Progenitor cell of endocrine pancreas (in vitro differentiated cells): ENCODE results near the gene RPH3AL. TPM values are rescaled to one million over a fixed set of nuclear protein-coding genes. Genes with fewer than 3 reads are reported as not detected.
"Not testable (repeated sequence)": the region's sequence is repeated elsewhere in the genome, so short reads cannot be mapped to it uniquely, and the experiment has no call there.

Experiments used
- DNase-seq: peaks from one replicate; pipeline ENCODE4 v3.0.0; 2021; ENCODE audit warnings: low spot score; ENCODE audit not compliant: unreplicated experiment
- H3K27ac Mint-ChIP-seq: 2 replicates; pipeline ENCODE4 v1.8.0; 2021; ENCODE audit warnings: mild to moderate bottlenecking, moderate library complexity, mixed read lengths
- H3K27me3 Mint-ChIP-seq: 2 replicates; pipeline ENCODE4 v1.8.0; 2021; ENCODE audit warnings: mixed read lengths
- H3K36me3 Mint-ChIP-seq: 2 replicates; pipeline ENCODE4 v1.8.0; 2022; ENCODE audit warnings: mixed read lengths; ENCODE audit not compliant: insufficient read depth
- H3K4me1 Mint-ChIP-seq: 2 replicates; pipeline ENCODE4 v1.8.0; 2021; ENCODE audit warnings: low read depth, mixed read lengths
- H3K4me3 Mint-ChIP-seq: 2 replicates; pipeline ENCODE4 v1.8.0; 2021; ENCODE audit warnings: low read depth, mild to moderate bottlenecking, moderate library complexity, mixed read lengths
- H3K9me3 Mint-ChIP-seq: 2 replicates; pipeline ENCODE4 v1.8.0; 2021; ENCODE audit warnings: low read depth, mixed read lengths
- CTCF ChIP-seq: fragments of 200-600 bp; sonication (generic); IDR thresholded peaks from one replicate; pipeline ENCODE4 v1.5.0; 2021; ENCODE audit warnings: antibody characterized with exemption, mild to moderate bottlenecking; ENCODE audit not compliant: unreplicated experiment
- total RNA-seq: library from RNA; stranded (reverse); gene quantifications from 2 replicates; pipeline ENCODE4 v1.2.1, GENCODE V29; 2021

Gene RPH3AL
- total RNA-seq, 1 donor from 2014 or later, result 47.6 TPM

GRCh38 chr17:366657-367615, 14.3 kb upstream of the RPH3AL start:
- H3K4me3 Mint-ChIP-seq, H3K27me3 Mint-ChIP-seq, H3K4me1 Mint-ChIP-seq, H3K27ac Mint-ChIP-seq, DNase-seq: not testable (repeated sequence)
- Mint-ChIP-seq H3K36me3 (peaks cover 24% of the 10 kb centered on the region), H3K9me3 (peaks cover 12% of the 10 kb centered on the region)

- TF ChIP-seq CTCF, result no peak
- H3K36me3 Mint-ChIP-seq, result peaks cover 22% of the 10 kb centered on the region
- no peaks in the 10 kb centered on the region for H3K27me3 Mint-ChIP-seq
- DNase-seq, result no peak
- H3K4me3 Mint-ChIP-seq, result no peak overlapping the region
- H3K4me1 Mint-ChIP-seq, result no peaks in the 10 kb centered on the region
- H3K9me3 Mint-ChIP-seq, result peaks cover 12% of the 10 kb centered on the region
- no peak overlapping the region for H3K27ac Mint-ChIP-seq
These were observed 12.2 kb upstream of the RPH3AL start for GRCh38 chr17:364766-365165.

- H3K9me3 Mint-ChIP-seq, result peaks cover 9% of the 10 kb centered on the region
- DNase-seq, result no peak
- peaks cover 18% of the 10 kb centered on the region for H3K36me3 Mint-ChIP-seq
- no peak overlapping the region for H3K27ac Mint-ChIP-seq
- TF ChIP-seq CTCF, result no peak
- no peak overlapping the region for H3K4me3 Mint-ChIP-seq
- H3K4me1 Mint-ChIP-seq, result no peaks in the 10 kb centered on the region
- no peaks in the 10 kb centered on the region for H3K27me3 Mint-ChIP-seq
These were observed 11.7 kb upstream of the RPH3AL start for GRCh38 chr17:364308-364707.

- Mint-ChIP-seq H3K9me3 (no peaks in the 10 kb centered on the region), H3K4me3 (no peak overlapping the region), H3K36me3 (peaks cover 11% of the 10 kb centered on the region), H3K27ac (no peak overlapping the region), H3K4me1 (no peaks in the 10 kb centered on the region), H3K27me3 (no peaks in the 10 kb centered on the region)
- DNase-seq, result no peak
- no peak for TF ChIP-seq CTCF
These were observed 10.1 kb upstream of the RPH3AL start for GRCh38 chr17:362721-363120.

- Mint-ChIP-seq H3K4me1 (peaks cover under 1% of the 10 kb centered on the region), H3K4me3 (no peak overlapping the region), H3K27me3 (no peaks in the 10 kb centered on the region), H3K36me3 (peaks cover 15% of the 10 kb centered on the region), H3K9me3 (no peaks in the 10 kb centered on the region), H3K27ac (peak overlapping the region; percentile 78)
- DNase-seq, result no peak
- no peak for TF ChIP-seq CTCF
These were observed 7.6 kb upstream of the RPH3AL start for GRCh38 chr17:360092-360750.
